ENCODE data around the gene OBSL1.

DNA sequence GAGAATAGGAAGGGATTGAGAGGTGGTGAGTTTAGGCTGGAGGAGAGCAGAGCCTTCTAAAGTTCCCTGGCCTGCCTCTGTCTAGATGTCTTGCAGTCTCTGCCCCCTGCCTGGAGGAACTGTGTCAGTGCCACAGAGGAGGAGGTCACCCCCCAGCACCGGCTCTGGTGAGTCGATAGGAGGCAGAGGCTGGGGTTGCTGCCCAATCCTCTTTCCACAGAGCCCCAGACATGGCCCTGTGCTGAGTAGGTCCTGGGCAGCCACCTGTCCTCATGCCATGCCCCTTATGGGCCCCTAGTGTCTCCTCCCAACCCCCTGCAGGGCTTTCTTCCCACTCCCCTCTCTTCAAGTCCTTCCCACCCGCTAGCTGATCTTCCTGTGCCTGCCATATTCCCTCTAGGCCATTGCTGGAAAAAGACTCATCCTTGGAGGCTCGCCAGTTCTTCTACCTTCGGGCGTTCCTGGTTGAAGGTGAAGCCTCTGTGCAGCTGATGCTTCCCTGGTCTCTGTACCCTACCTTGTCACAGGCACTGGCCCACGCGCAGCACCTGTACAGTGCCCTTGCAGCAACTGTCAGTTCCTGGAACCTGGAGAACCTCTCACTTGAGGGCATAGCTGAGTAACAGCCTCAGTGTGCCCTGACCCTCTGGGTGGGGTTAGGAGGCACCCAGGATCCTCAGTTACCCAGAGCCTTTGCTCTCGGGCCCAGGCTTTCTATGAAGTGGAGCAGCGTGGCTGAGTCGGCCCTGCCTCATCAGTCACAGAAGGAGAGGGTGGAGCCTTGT, 42.9 kb upstream of the OBSL1 start:
- TF ChIP-seq, protein P1, sequence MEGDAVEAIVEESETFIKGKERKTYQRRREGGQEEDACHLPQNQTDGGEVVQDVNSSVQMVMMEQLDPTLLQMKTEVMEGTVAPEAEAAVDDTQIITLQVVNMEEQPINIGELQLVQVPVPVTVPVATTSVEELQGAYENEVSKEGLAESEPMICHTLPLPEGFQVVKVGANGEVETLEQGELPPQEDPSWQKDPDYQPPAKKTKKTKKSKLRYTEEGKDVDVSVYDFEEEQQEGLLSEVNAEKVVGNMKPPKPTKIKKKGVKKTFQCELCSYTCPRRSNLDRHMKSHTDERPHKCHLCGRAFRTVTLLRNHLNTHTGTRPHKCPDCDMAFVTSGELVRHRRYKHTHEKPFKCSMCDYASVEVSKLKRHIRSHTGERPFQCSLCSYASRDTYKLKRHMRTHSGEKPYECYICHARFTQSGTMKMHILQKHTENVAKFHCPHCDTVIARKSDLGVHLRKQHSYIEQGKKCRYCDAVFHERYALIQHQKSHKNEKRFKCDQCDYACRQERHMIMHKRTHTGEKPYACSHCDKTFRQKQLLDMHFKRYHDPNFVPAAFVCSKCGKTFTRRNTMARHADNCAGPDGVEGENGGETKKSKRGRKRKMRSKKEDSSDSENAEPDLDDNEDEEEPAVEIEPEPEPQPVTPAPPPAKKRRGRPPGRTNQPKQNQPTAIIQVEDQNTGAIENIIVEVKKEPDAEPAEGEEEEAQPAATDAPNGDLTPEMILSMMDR (IDR thresholded peaks at IDR 0.05): no peak
- TF ChIP-seq POLR2AphosphoS5 (IDR thresholded peaks at IDR 0.05): no peak
